ENCODE data around the gene CEBPG. TPM values are rescaled to one million over a fixed set of nuclear protein-coding genes. Genes with fewer than 3 reads are reported as not detected.

Gene CEBPG
- total RNA-seq, 1 experiment from 2014 or later, result 47.3 TPM

GRCh38 chr19:33334271-33334670 lies 39.2 kb upstream of the CEBPG start:
- Histone ChIP-seq H3K27ac (ENCODE audit: low read length) (no peak overlapping the region), H3K9me3 (ENCODE audit: low read length) (no peaks in the 10 kb centered on the region), H3K79me2 (ENCODE audit: low read length) (no peaks in the 10 kb centered on the region), H3K4me1 (ENCODE audit: low read length) (no peaks in the 10 kb centered on the region), H3K4me3 (ENCODE audit: low read length) (no peak overlapping the region), H3K9me2 (replicated peaks; ENCODE audit: insufficient read depth, low read length) (no peaks in the 10 kb centered on the region), H4K20me1 (ENCODE audit: insufficient read depth, low read depth, low read length) (no peaks in the 10 kb centered on the region), H3K36me3 (ENCODE audit: insufficient read depth, low read length) (no peaks in the 10 kb centered on the region), H3K9ac (ENCODE audit: low read length) (no peak overlapping the region), H3K27me3 (ENCODE audit: low read length) (no peaks in the 10 kb centered on the region), H2AFZ (ENCODE audit: low read length) (no peak overlapping the region), H3K4me2 (ENCODE audit: low read depth, low read length, poor library complexity, severe bottlenecking) (no peak overlapping the region)
- DNase-seq, result no peak

GRCh38 chr19:33335446-33335845 lies 38.1 kb upstream of the CEBPG start:
- no peaks in the 10 kb centered on the region for H4K20me1 ChIP-seq (ENCODE audit: insufficient read depth, low read depth, low read length)
- H3K9me2 ChIP-seq (replicated peaks; ENCODE audit: insufficient read depth, low read length), result no peaks in the 10 kb centered on the region
- no peak overlapping the region for H3K27ac ChIP-seq (ENCODE audit: low read length)
- no peak overlapping the region for H3K4me3 ChIP-seq (ENCODE audit: low read length)
- H3K4me1 ChIP-seq (ENCODE audit: low read length), result no peaks in the 10 kb centered on the region
- H3K9ac ChIP-seq (ENCODE audit: low read length), result no peak overlapping the region
- no peaks in the 10 kb centered on the region for H3K27me3 ChIP-seq (ENCODE audit: low read length)
- H3K4me2 ChIP-seq (ENCODE audit: low read depth, low read length, poor library complexity, severe bottlenecking), result no peak overlapping the region
- H2AFZ ChIP-seq (ENCODE audit: low read length), result no peak overlapping the region
- no peak for DNase-seq
- H3K9me3 ChIP-seq (ENCODE audit: low read length), result no peaks in the 10 kb centered on the region
- H3K79me2 ChIP-seq (ENCODE audit: low read length), result no peaks in the 10 kb centered on the region
- no peaks in the 10 kb centered on the region for H3K36me3 ChIP-seq (ENCODE audit: insufficient read depth, low read length)

- no peaks in the 10 kb centered on the region for H3K4me1 ChIP-seq (ENCODE audit: low read length)
- no peaks in the 10 kb centered on the region for H4K20me1 ChIP-seq (ENCODE audit: insufficient read depth, low read depth, low read length)
- no peak overlapping the region for H3K4me2 ChIP-seq (ENCODE audit: low read depth, low read length, poor library complexity, severe bottlenecking)
- no peak overlapping the region for H3K4me3 ChIP-seq (ENCODE audit: low read length)
- H2AFZ ChIP-seq (ENCODE audit: low read length), result no peak overlapping the region
- H3K27me3 ChIP-seq (ENCODE audit: low read length), result no peaks in the 10 kb centered on the region
- no peaks in the 10 kb centered on the region for H3K79me2 ChIP-seq (ENCODE audit: low read length)
- DNase-seq, result no peak
- no peaks in the 10 kb centered on the region for H3K9me3 ChIP-seq (ENCODE audit: low read length)
- H3K9ac ChIP-seq (ENCODE audit: low read length), result no peak overlapping the region
- no peaks in the 10 kb centered on the region for H3K9me2 ChIP-seq (replicated peaks; ENCODE audit: insufficient read depth, low read length)
- no peaks in the 10 kb centered on the region for H3K36me3 ChIP-seq (ENCODE audit: insufficient read depth, low read length)
- H3K27ac ChIP-seq (ENCODE audit: low read length), result no peak overlapping the region
Measured at GRCh38 chr19:33339016-33339984, 34.2 kb upstream of the CEBPG start.

- Histone ChIP-seq H3K27me3 (ENCODE audit: low read length) (no peaks in the 10 kb centered on the region), H3K9ac (ENCODE audit: low read length) (no peak overlapping the region)
Measured at GRCh38 chr19:33340991-33341390, 32.5 kb upstream of the CEBPG start.

GRCh38 chr19:33343301-33343700 lies 30.2 kb upstream of the CEBPG start:
- Histone ChIP-seq H4K20me1 (ENCODE audit: insufficient read depth, low read depth, low read length) (no peaks in the 10 kb centered on the region), H3K79me2 (ENCODE audit: low read length) (no peaks in the 10 kb centered on the region), H3K9me2 (replicated peaks; ENCODE audit: insufficient read depth, low read length) (no peaks in the 10 kb centered on the region), H3K4me1 (ENCODE audit: low read length) (no peaks in the 10 kb centered on the region), H3K9ac (ENCODE audit: low read length) (no peak overlapping the region), H2AFZ (ENCODE audit: low read length) (no peak overlapping the region), H3K27ac (ENCODE audit: low read length) (no peak overlapping the region), H3K4me2 (ENCODE audit: low read depth, low read length, poor library complexity, severe bottlenecking) (no peak overlapping the region), H3K27me3 (ENCODE audit: low read length) (no peaks in the 10 kb centered on the region), H3K36me3 (ENCODE audit: insufficient read depth, low read length) (no peaks in the 10 kb centered on the region), H3K4me3 (ENCODE audit: low read length) (no peak overlapping the region), H3K9me3 (ENCODE audit: low read length) (no peaks in the 10 kb centered on the region)
- no peak for DNase-seq

More at GRCh38 chr19:33340991-33341390, 32.5 kb upstream of the CEBPG start:
- Histone ChIP-seq H3K27ac (ENCODE audit: low read length) (no peak overlapping the region), H3K4me2 (ENCODE audit: low read depth, low read length, poor library complexity, severe bottlenecking) (no peak overlapping the region), H4K20me1 (ENCODE audit: insufficient read depth, low read depth, low read length) (no peaks in the 10 kb centered on the region), H3K9me2 (replicated peaks; ENCODE audit: insufficient read depth, low read length) (no peaks in the 10 kb centered on the region), H3K36me3 (ENCODE audit: insufficient read depth, low read length) (no peaks in the 10 kb centered on the region), H3K9me3 (ENCODE audit: low read length) (no peaks in the 10 kb centered on the region), H3K4me1 (ENCODE audit: low read length) (no peaks in the 10 kb centered on the region), H2AFZ (ENCODE audit: low read length) (no peak overlapping the region), H3K4me3 (ENCODE audit: low read length) (no peak overlapping the region), H3K79me2 (ENCODE audit: low read length) (no peaks in the 10 kb centered on the region)
- DNase-seq, result no peak

GRCh38 chr19:33343859-33344572 lies 29.5 kb upstream of the CEBPG start:
- Histone ChIP-seq H3K4me2 (ENCODE audit: low read depth, low read length, poor library complexity, severe bottlenecking) (no peak overlapping the region), H3K4me1 (ENCODE audit: low read length) (no peaks in the 10 kb centered on the region), H3K9me2 (replicated peaks; ENCODE audit: insufficient read depth, low read length) (no peaks in the 10 kb centered on the region), H3K36me3 (ENCODE audit: insufficient read depth, low read length) (no peaks in the 10 kb centered on the region), H3K4me3 (ENCODE audit: low read length) (no peak overlapping the region), H3K79me2 (ENCODE audit: low read length) (no peaks in the 10 kb centered on the region), H2AFZ (ENCODE audit: low read length) (no peak overlapping the region), H3K27ac (ENCODE audit: low read length) (no peak overlapping the region), H3K27me3 (ENCODE audit: low read length) (no peaks in the 10 kb centered on the region), H3K9ac (ENCODE audit: low read length) (no peak overlapping the region), H4K20me1 (ENCODE audit: insufficient read depth, low read depth, low read length) (no peaks in the 10 kb centered on the region), H3K9me3 (ENCODE audit: low read length) (no peaks in the 10 kb centered on the region)
- DNase-seq, result no peak

GRCh38 chr19:33344573-33344925 lies 29.0 kb upstream of the CEBPG start:
- Histone ChIP-seq H3K9me3 (ENCODE audit: low read length) (no peaks in the 10 kb centered on the region), H3K79me2 (ENCODE audit: low read length) (no peaks in the 10 kb centered on the region), H3K9ac (ENCODE audit: low read length) (no peak overlapping the region), H3K4me1 (ENCODE audit: low read length) (no peaks in the 10 kb centered on the region), H3K4me3 (ENCODE audit: low read length) (no peak overlapping the region), H3K9me2 (replicated peaks; ENCODE audit: insufficient read depth, low read length) (no peaks in the 10 kb centered on the region), H3K36me3 (ENCODE audit: insufficient read depth, low read length) (no peaks in the 10 kb centered on the region), H3K4me2 (ENCODE audit: low read depth, low read length, poor library complexity, severe bottlenecking) (no peak overlapping the region), H2AFZ (ENCODE audit: low read length) (no peak overlapping the region), H3K27ac (ENCODE audit: low read length) (no peak overlapping the region), H3K27me3 (ENCODE audit: low read length) (no peaks in the 10 kb centered on the region), H4K20me1 (ENCODE audit: insufficient read depth, low read depth, low read length) (no peaks in the 10 kb centered on the region)
- DNase-seq, result no peak

- Histone ChIP-seq H3K9me3 (ENCODE audit: low read length) (no peaks in the 10 kb centered on the region), H3K4me2 (ENCODE audit: low read depth, low read length, poor library complexity, severe bottlenecking) (no peak overlapping the region), H4K20me1 (ENCODE audit: insufficient read depth, low read depth, low read length) (no peaks in the 10 kb centered on the region), H2AFZ (ENCODE audit: low read length) (no peak overlapping the region), H3K27ac (ENCODE audit: low read length) (no peak overlapping the region), H3K9me2 (replicated peaks; ENCODE audit: insufficient read depth, low read length) (no peaks in the 10 kb centered on the region), H3K36me3 (ENCODE audit: insufficient read depth, low read length) (no peaks in the 10 kb centered on the region), H3K27me3 (ENCODE audit: low read length) (no peaks in the 10 kb centered on the region), H3K79me2 (ENCODE audit: low read length) (no peaks in the 10 kb centered on the region), H3K4me1 (ENCODE audit: low read length) (no peaks in the 10 kb centered on the region), H3K4me3 (ENCODE audit: low read length) (no peak overlapping the region), H3K9ac (ENCODE audit: low read length) (no peak overlapping the region)
- DNase-seq, result no peak
Measured at GRCh38 chr19:33345163-33345562, 28.3 kb upstream of the CEBPG start.

Data from Karpas-422 (cell line).